ENCODE measurements around the gene UNC119B.

The UNC119B gene

DNA sequence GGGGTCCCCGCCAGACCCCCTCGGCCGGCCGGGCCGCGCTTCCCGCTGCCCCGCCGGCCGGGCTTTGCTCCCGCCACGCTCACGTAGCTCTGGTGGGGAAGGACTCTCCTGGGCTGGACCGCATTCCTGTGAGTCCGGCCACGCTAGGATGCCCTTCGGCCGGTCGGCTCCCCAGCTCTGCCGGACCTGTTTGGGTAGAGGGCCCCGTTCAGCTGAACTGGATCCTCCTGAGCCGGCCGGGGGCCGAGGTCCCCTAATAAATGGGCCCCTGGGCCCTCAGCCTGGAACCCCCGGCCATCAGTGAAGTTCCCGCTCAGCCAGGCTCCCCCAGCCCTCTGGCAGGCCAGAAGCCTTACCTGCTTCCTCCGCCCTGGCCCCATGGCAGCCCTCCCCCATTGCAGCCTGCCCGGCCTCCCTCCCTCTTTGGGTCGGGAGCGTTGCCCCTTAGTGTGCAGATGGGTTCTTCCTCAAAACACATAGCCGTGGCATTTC is 593 bp downstream of the UNC119B start:
- no peaks in the 10 kb centered on the region for H3K27me3 ChIP-seq (ENCODE audit: insufficient read depth, poor library complexity, severe bottlenecking)
- no peak for DNase-seq (ENCODE audit: low read depth in 1 of 2, low spot score in 1 of 2)
- TF ChIP-seq POLR2AphosphoS5 (IDR thresholded peaks at IDR 0.05; ENCODE audit: low read depth) (no peak), SPI1 (IDR thresholded peaks at IDR 0.05; ENCODE audit: borderline replicate concordance, low read depth) (no peak), GABPA (IDR thresholded peaks at IDR 0.05; ENCODE audit: low read depth) (no peak)
- TF ChIP-seq, protein P1, sequence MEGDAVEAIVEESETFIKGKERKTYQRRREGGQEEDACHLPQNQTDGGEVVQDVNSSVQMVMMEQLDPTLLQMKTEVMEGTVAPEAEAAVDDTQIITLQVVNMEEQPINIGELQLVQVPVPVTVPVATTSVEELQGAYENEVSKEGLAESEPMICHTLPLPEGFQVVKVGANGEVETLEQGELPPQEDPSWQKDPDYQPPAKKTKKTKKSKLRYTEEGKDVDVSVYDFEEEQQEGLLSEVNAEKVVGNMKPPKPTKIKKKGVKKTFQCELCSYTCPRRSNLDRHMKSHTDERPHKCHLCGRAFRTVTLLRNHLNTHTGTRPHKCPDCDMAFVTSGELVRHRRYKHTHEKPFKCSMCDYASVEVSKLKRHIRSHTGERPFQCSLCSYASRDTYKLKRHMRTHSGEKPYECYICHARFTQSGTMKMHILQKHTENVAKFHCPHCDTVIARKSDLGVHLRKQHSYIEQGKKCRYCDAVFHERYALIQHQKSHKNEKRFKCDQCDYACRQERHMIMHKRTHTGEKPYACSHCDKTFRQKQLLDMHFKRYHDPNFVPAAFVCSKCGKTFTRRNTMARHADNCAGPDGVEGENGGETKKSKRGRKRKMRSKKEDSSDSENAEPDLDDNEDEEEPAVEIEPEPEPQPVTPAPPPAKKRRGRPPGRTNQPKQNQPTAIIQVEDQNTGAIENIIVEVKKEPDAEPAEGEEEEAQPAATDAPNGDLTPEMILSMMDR (IDR thresholded peaks at IDR 0.05; ENCODE audit: insufficient read depth, low read length): no peak
- TF ChIP-seq, protein P2, sequence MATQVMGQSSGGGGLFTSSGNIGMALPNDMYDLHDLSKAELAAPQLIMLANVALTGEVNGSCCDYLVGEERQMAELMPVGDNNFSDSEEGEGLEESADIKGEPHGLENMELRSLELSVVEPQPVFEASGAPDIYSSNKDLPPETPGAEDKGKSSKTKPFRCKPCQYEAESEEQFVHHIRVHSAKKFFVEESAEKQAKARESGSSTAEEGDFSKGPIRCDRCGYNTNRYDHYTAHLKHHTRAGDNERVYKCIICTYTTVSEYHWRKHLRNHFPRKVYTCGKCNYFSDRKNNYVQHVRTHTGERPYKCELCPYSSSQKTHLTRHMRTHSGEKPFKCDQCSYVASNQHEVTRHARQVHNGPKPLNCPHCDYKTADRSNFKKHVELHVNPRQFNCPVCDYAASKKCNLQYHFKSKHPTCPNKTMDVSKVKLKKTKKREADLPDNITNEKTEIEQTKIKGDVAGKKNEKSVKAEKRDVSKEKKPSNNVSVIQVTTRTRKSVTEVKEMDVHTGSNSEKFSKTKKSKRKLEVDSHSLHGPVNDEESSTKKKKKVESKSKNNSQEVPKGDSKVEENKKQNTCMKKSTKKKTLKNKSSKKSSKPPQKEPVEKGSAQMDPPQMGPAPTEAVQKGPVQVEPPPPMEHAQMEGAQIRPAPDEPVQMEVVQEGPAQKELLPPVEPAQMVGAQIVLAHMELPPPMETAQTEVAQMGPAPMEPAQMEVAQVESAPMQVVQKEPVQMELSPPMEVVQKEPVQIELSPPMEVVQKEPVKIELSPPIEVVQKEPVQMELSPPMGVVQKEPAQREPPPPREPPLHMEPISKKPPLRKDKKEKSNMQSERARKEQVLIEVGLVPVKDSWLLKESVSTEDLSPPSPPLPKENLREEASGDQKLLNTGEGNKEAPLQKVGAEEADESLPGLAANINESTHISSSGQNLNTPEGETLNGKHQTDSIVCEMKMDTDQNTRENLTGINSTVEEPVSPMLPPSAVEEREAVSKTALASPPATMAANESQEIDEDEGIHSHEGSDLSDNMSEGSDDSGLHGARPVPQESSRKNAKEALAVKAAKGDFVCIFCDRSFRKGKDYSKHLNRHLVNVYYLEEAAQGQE (IDR thresholded peaks at IDR 0.05; ENCODE audit: insufficient replicate concordance, low read depth): no peak
- H3K27ac ChIP-seq (replicated peaks): peak overlapping the region; percentile 53
- H3K4me3 ChIP-seq (replicated peaks; ENCODE audit: insufficient read depth, low read length): peak overlapping the region; percentile 74

DNA sequence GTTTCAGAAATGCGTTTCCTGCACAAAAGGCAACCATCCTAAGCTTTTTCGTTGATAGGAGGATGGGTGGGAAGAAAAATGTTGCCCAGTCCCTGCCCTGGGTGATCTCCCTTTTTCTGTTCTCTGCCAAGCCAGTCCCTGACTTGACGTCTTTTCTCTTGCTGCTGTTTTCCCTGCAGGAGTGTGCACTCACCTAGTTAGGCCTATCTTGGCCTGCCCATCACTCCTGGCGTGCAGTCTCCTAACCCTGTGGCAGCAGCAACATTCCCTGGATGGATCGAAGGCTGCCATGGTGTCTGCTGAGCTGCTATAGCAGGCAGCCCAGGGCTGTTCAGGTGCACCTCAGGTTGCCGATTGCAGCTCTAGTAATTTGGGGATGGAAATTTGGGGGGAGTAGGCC is 1.2 kb downstream of the UNC119B start:
- Histone ChIP-seq H3K4me3 (replicated peaks; ENCODE audit: insufficient read depth, low read length) (peak overlapping the region; percentile 74), H3K27me3 (ENCODE audit: insufficient read depth, poor library complexity, severe bottlenecking) (no peaks in the 10 kb centered on the region), H3K27ac (replicated peaks) (no peak overlapping the region)
- no peak for TF ChIP-seq GABPA (IDR thresholded peaks at IDR 0.05; ENCODE audit: low read depth)
- no peak for TF ChIP-seq SPI1 (IDR thresholded peaks at IDR 0.05; ENCODE audit: borderline replicate concordance, low read depth)
- TF ChIP-seq, protein P1 (IDR thresholded peaks at IDR 0.05; ENCODE audit: insufficient read depth, low read length): no peak
- TF ChIP-seq, protein P2 (IDR thresholded peaks at IDR 0.05; ENCODE audit: insufficient replicate concordance, low read depth): no peak
- no peak for TF ChIP-seq POLR2AphosphoS5 (IDR thresholded peaks at IDR 0.05; ENCODE audit: low read depth)
- DNase-seq (ENCODE audit: low read depth in 1 of 2, low spot score in 1 of 2): no peak

DNA sequence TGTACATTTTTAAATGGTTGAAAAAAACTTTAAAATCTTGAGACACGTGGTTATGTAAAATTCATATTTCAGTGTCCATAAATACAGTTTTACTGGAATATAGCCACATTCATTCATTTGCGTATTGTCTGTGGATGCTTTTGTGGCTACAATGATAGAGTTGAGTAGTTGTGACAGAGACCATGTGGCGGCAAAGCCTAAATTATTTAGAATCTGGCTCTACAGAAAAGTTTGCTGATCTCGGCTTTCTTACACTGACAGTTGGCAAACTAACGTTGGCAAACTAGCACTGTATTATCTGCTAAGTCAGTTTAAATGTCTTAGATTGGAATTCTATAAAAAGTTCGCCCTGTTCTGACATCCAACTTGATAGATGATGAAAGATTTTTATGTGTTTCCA is 2.4 kb downstream of the UNC119B start:
- H3K4me3 ChIP-seq (replicated peaks; ENCODE audit: insufficient read depth, low read length): no peak overlapping the region
- no peak overlapping the region for H3K27ac ChIP-seq (replicated peaks)
- no peaks in the 10 kb centered on the region for H3K27me3 ChIP-seq (ENCODE audit: insufficient read depth, poor library complexity, severe bottlenecking)
- no peak for DNase-seq (ENCODE audit: low read depth in 1 of 2, low spot score in 1 of 2)
- TF ChIP-seq, protein P2 (IDR thresholded peaks at IDR 0.05; ENCODE audit: insufficient replicate concordance, low read depth): no peak
- no peak for TF ChIP-seq GABPA (IDR thresholded peaks at IDR 0.05; ENCODE audit: low read depth)
- no peak for TF ChIP-seq SPI1 (IDR thresholded peaks at IDR 0.05; ENCODE audit: borderline replicate concordance, low read depth)
- no peak for TF ChIP-seq POLR2AphosphoS5 (IDR thresholded peaks at IDR 0.05; ENCODE audit: low read depth)
